CD4-positive, alpha-beta memory T cell (primary cell): ENCODE measurements around the gene PPP1R1C. TPM values are rescaled to one million over a fixed set of nuclear protein-coding genes. Genes with fewer than 3 reads are reported as not detected.
"Not testable (repeated sequence)": the region's sequence is repeated elsewhere in the genome, so short reads cannot be mapped to it uniquely, and the experiment has no call there.

Experiments used
- CTCF ChIA-PET: fragments of 350-600 bp; sonication (Branson Sonifier 250); formaldehyde crosslinking; loops from one replicate; lab custom pipeline; 2021; ENCODE audit warnings: inconsistent platforms; ENCODE audit not compliant: partially characterized antibody; lab: Charles Lee
- POLR2A ChIA-PET: fragments of 350-600 bp; sonication (Branson Sonifier 250); formaldehyde crosslinking; loops from one replicate; lab custom pipeline; 2021; ENCODE audit not compliant: partially characterized antibody; lab: Charles Lee
- DNase-seq, 5 donors: peaks; one replicate each; pipeline versions ENCODE4 v3.0.0 to v3.0.0-alpha.2; 2020 to 2022; ENCODE audit warnings: mixed read lengths in 1 of 5
- H3K27ac ChIP-seq: one replicate; pipeline ENCODE4 v1.7.0; 2013; ENCODE audit warnings: low read depth, low read length
- H3K27me3 ChIP-seq: 2 replicates; pipeline ENCODE4 v1.7.0; 2013; ENCODE audit warnings: mild to moderate bottlenecking, low read length, moderate library complexity; ENCODE audit not compliant: insufficient read depth
- H3K36me3 ChIP-seq: 2 replicates; pipeline ENCODE4 v1.7.0; 2013; ENCODE audit warnings: mild to moderate bottlenecking, low read length, moderate library complexity; ENCODE audit not compliant: insufficient read depth
- H3K4me1 ChIP-seq: 2 replicates; pipeline ENCODE4 v1.7.0; 2013; ENCODE audit warnings: mild to moderate bottlenecking, low read length, moderate library complexity; ENCODE audit not compliant: insufficient read depth
- H3K4me3 ChIP-seq, 2 donors: one replicate each; pipeline ENCODE4 v1.7.0; 2013; ENCODE audit warnings: low read length in 2 of 2, mild to moderate bottlenecking in 1 of 2
- H3K9me3 ChIP-seq, 2 donors: one replicate each; pipeline ENCODE4 v1.7.0; 2013; ENCODE audit warnings: low read length in 2 of 2, control low read depth in 1 of 2; ENCODE audit not compliant: control insufficient read depth in 1 of 2
- H3K27ac Mint-ChIP-seq, 7 donors: one replicate each; pipeline ENCODE4 v1.8.0; 2020 to 2021; ENCODE audit warnings: mixed read lengths in 7 of 7, mild to moderate bottlenecking in 6 of 7, inconsistent platforms in 3 of 7, moderate library complexity in 3 of 7
- H3K27me3 Mint-ChIP-seq, 2 donors: one replicate each; pipeline ENCODE4 v1.8.0; 2020 to 2021; ENCODE audit warnings: mixed read lengths in 2 of 2
- H3K36me3 Mint-ChIP-seq, 2 donors: one replicate each; pipeline ENCODE4 v1.8.0; 2020 to 2021; ENCODE audit warnings: mixed read lengths in 2 of 2, inconsistent platforms in 1 of 2, mild to moderate bottlenecking in 1 of 2
- H3K4me1 Mint-ChIP-seq, 4 donors: one replicate each; pipeline ENCODE4 v1.8.0; 2020 to 2021; ENCODE audit warnings: mixed read lengths in 4 of 4, mild to moderate bottlenecking in 1 of 4
- H3K4me3 Mint-ChIP-seq, 8 donors: one replicate each; pipeline ENCODE4 v1.8.0; 2020 to 2021; ENCODE audit warnings: mixed read lengths in 8 of 8, mild to moderate bottlenecking in 7 of 8, moderate library complexity in 6 of 8, inconsistent platforms in 3 of 8
- H3K9me3 Mint-ChIP-seq, 8 donors: one replicate each; pipeline ENCODE4 v1.8.0; 2020 to 2021; ENCODE audit warnings: mixed read lengths in 8 of 8, mild to moderate bottlenecking in 5 of 8, inconsistent platforms in 3 of 8, moderate library complexity in 1 of 8
- intact Hi-C: fragments of 100-400 bp; cut with micrococcal nuclease; formaldehyde crosslinking; loops from one replicate; pipeline ENCODE4 v1.15.1; 2023
- polyA plus RNA-seq, 2 donors: library from polyadenylated mRNA; unstranded; fragments of 300-500 nt; fragmentation: Illumina TruSeq; gene quantifications; one replicate each; pipeline ENCODE4 v1.2.3, GENCODE V29; 2021
- total RNA-seq, 2 experiments: library from RNA; stranded (reverse); gene quantifications; one replicate each; pipeline ENCODE4 v1.2.3, GENCODE V29; 2021

PPP1R1C gene
- total and polyA plus RNA-seq, 4 experiments from 2014 or later, result not detected

DNA sequence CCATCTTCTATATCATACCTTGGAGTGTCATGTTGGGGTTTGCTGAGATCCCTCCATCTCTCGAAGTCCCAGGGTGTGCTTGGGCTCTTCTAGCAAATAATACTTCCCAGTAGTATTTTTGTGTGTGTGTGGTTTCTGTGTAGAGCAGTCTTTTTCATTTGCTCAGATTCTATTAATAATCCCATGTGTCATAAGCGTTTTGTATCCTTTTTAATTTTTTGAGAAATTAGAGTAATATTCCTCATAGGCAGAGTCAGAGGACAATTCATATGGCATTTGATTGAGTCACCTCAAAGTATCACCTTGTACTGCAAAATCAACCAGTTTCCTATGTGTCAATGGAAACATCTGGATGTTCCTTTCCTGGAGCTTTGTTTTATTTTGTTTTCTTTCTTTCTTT is 37.4 kb upstream of the PPP1R1C start:
- ChIA-PET POLR2A (no interaction called here), CTCF (no interaction called here)
- Histone ChIP-seq H3K27ac (no peak overlapping the region), H3K36me3 (no peaks in the 10 kb centered on the region), H3K27me3 (no peaks in the 10 kb centered on the region), H3K4me3 (no peak overlapping the region), H3K4me1 (no peaks in the 10 kb centered on the region), H3K9me3 (no peaks in the 10 kb centered on the region)
- DNase-seq, result no peak
- no peaks in the 10 kb centered on the region for H3K4me1 Mint-ChIP-seq
- no peak overlapping the region for H3K4me3 Mint-ChIP-seq
- no peaks in the 10 kb centered on the region for H3K36me3 Mint-ChIP-seq
- H3K9me3 Mint-ChIP-seq, result no peaks in the 10 kb centered on the region
- H3K27ac Mint-ChIP-seq, result no peak overlapping the region
- peaks cover 14 to 27% of the 10 kb centered on the region in 2 donors for H3K27me3 Mint-ChIP-seq
- intact Hi-C loops, result no loop called here

DNA sequence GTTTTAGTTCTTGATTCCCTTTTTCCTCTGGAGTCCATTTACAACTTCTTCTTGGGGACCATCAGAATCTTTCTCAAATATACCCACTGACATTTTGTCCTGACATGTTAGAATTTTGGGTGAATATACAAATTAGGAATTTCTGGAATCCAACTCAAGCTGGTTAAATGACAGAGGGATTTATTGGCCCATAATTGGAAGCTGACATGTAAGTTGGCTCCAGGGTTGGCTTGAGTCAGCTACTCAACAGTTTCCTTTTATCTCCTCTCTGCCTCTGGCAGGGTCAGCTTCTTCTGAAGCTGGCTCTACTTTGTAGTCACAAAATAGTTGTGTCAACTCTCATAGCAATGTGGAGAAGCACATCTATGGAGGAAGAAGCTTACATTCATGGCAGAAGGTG is 36.6 kb upstream of the PPP1R1C start:
- no peaks in the 10 kb centered on the region for H3K36me3 Mint-ChIP-seq
- CTCF ChIA-PET, result no interaction called here
- H3K27me3 Mint-ChIP-seq, result peaks cover 17 to 26% of the 10 kb centered on the region in 2 donors
- no peak overlapping the region for H3K4me3 Mint-ChIP-seq
- H3K4me1 Mint-ChIP-seq, result peaks cover 2 to 6% (median 5%) of the 10 kb centered on the region in 4 donors
- Histone ChIP-seq H3K4me1 (peaks cover 5% of the 10 kb centered on the region), H3K4me3 (no peak overlapping the region), H3K9me3 (no peaks in the 10 kb centered on the region), H3K36me3 (no peaks in the 10 kb centered on the region), H3K27ac (no peak overlapping the region), H3K27me3 (no peaks in the 10 kb centered on the region)
- intact Hi-C loops, result no loop called here
- no peak overlapping the region for H3K27ac Mint-ChIP-seq
- POLR2A ChIA-PET, result no interaction called here
- DNase-seq, result no peak
- H3K9me3 Mint-ChIP-seq, result no peaks in the 10 kb centered on the region

DNA sequence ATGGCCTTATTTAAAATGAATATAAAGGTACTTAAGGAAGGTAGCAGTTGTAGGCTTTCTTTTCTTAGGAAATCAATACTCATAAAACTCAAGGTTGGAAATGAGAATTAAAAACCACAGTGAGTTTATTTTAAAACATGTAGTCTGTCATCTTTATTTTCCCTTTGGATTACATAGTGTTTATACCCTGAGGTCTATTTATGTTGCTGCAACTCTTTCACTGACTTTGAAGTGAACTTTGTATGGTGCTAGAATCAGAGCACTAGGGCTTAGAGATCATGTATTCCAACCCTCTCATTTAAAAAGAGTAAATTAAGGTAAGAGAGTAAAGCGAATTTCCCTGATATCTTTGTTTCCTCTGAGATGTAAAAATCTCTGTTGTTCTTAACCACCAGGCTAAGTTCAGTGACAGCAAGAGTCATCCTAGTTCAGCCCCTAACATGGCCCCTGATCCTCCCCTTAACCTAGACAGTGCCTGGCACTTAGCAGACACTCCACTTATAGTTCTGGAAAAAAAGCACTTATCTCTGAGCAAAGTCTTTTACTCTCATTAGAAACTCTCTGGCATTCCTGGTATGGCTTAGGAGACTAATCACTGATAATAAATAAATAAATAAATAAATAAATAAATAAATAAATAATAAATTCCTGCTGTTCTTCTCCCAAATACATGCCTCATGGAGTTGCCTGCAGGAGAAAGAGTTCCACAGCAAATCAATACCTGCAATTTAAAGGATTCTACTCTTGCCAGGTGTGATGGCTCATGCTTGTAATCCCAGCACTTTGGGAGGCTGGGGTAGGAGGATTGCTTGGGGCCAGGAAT is 33.0 kb upstream of the PPP1R1C start:
- ChIA-PET POLR2A (no interaction called here), CTCF (interaction anchor here (1.1 to 1.5 kb wide), 2 partner anchors 13 to 15 kb away, joined by 5 to 6 read pairs; no protein-coding TSS in a partner anchor)
- Mint-ChIP-seq H3K36me3 (no peaks in the 10 kb centered on the region), H3K9me3 (no peaks in the 10 kb centered on the region), H3K27ac (no peak overlapping the region), H3K27me3 (peaks cover 15 to 20% of the 10 kb centered on the region in 2 donors), H3K4me1 (peaks cover 6 to 13% (median 10%) of the 10 kb centered on the region in 4 donors), H3K4me3 (no peak overlapping the region)
- no peak overlapping the region for H3K27ac ChIP-seq
- no peak overlapping the region for H3K4me3 ChIP-seq
- intact Hi-C loops, result no loop called here
- no peaks in the 10 kb centered on the region for H3K27me3 ChIP-seq
- H3K4me1 ChIP-seq, result peaks cover 10% of the 10 kb centered on the region
- no peak for DNase-seq
- H3K36me3 ChIP-seq, result no peaks in the 10 kb centered on the region
- H3K9me3 ChIP-seq, result no peaks in the 10 kb centered on the region

DNA sequence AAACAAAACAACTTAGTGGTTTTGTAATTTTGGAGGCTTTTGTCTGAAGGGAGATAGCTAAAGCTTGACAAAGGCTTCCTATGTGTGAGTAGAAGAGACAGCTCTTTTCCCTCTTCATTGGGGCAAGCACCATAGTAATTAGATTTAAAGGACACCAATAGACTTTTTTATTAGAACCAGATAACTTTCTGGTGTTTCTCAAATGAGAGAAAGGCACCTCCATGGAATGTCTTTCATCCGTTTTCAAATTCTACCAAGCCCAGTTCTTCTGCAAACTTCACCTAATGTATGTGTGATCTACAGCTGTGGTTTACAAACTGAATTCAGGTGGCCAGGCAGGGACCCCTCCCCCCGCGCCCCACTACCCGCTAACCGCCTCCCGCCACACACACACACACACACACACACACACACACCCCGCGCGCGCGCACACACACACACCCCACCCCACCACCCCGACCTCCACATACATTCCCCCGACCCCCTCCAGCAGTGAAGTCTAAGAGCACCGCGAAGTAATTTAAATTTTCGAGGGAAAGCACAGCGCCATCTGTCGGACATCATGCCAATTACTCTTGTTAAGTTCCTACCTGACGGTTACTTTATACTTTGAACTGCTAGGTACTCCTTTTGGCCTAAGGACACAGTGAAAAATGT is 31.6 kb upstream of the PPP1R1C start:
- intact Hi-C loops, result loop anchor here (1.0 kb wide), 3 partner anchors 212 to 1830 kb away; no protein-coding TSS in a partner anchor
- Mint-ChIP-seq H3K36me3 (no peaks in the 10 kb centered on the region), H3K27me3 (peaks cover 18 to 25% of the 10 kb centered on the region in 2 donors), H3K9me3 (no peaks in the 10 kb centered on the region), H3K4me1 (peaks cover 8 to 13% (median 11%) of the 10 kb centered on the region in 4 donors), H3K27ac (no peak overlapping the region), H3K4me3 (peak overlapping the region in 7 of 8 donors; percentile 65 to 82 (median 70))
- no peak overlapping the region for H3K4me3 ChIP-seq
- no peaks in the 10 kb centered on the region for H3K27me3 ChIP-seq
- ChIA-PET CTCF (interaction anchor here (0.6 to 2.8 kb wide), 12 partner anchors 9 to 876 kb away, joined by 3 to 30 read pairs (median 4); no protein-coding TSS in a partner anchor), POLR2A (interaction anchor here (0.6 kb wide), 1 partner anchor 508 kb away, joined by 4 read pairs; no protein-coding TSS in a partner anchor)
- H3K9me3 ChIP-seq, result no peaks in the 10 kb centered on the region
- no peaks in the 10 kb centered on the region for H3K36me3 ChIP-seq
- DNase-seq, result peak; percentile 42 to 49 (median 45)
- H3K4me1 ChIP-seq, result peaks cover 10% of the 10 kb centered on the region
- H3K27ac ChIP-seq, result no peak overlapping the region

DNA sequence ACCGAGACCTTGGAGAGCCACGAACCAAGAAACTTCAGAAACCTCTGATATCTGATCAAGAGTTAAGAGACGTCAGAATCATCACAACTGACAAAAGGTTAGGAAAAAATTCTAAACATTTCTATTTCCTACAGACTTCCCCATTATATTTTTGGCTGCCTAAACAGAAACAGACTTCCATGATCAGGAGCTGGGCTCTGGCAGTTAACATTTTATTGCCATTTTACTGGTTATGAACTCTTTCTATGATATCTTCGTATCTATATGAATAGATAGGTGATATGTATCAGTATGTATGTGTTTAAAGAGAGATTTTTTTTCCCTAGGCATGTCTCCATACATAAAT is 31.1 kb upstream of the PPP1R1C start:
- Histone ChIP-seq H3K4me1 (peaks cover 10% of the 10 kb centered on the region), H3K4me3 (no peak overlapping the region), H3K27ac (no peak overlapping the region), H3K36me3 (no peaks in the 10 kb centered on the region), H3K9me3 (no peaks in the 10 kb centered on the region), H3K27me3 (no peaks in the 10 kb centered on the region)
- ChIA-PET CTCF (interaction anchor here (0.8 to 2.8 kb wide), 5 partner anchors 10 to 216 kb away, joined by 3 to 30 read pairs (median 4); no protein-coding TSS in a partner anchor), POLR2A (no interaction called here)
- DNase-seq, result no peak
- H3K4me3 Mint-ChIP-seq, result peak overlapping the region in 5 of 8 donors; percentile 69 to 82 (median 74)
- H3K36me3 Mint-ChIP-seq, result no peaks in the 10 kb centered on the region
- intact Hi-C loops, result loop anchor here (1.0 kb wide), 3 partner anchors 212 to 1830 kb away; no protein-coding TSS in a partner anchor
- H3K9me3 Mint-ChIP-seq, result no peaks in the 10 kb centered on the region
- H3K27me3 Mint-ChIP-seq, result peaks cover 18 to 25% of the 10 kb centered on the region in 2 donors
- H3K4me1 Mint-ChIP-seq, result peaks cover 8 to 13% (median 11%) of the 10 kb centered on the region in 4 donors
- H3K27ac Mint-ChIP-seq, result no peak overlapping the region

DNA sequence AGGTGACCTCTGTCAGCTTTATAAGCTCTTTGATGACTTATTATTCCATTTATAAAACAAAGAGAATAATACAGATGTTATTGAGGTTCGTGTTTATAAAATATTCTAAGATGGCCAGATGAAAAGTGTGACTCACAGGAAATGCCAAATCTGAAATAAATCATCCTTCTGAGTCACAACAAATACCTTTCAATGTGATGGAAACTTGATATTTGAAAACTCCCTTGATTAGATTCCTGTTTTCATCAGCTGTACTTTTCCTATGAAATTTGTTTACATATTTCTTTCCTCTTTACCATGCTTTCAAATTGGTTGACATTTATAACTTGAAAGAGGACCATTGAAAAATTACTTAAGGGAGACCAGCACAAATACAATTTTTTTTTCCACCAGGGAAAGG is 30.6 kb upstream of the PPP1R1C start:
- no peaks in the 10 kb centered on the region for H3K9me3 ChIP-seq
- CTCF ChIA-PET, result interaction anchor here (0.8 to 2.8 kb wide), 5 partner anchors 9 to 217 kb away, joined by 3 to 30 read pairs (median 4); no protein-coding TSS in a partner anchor
- peaks cover 10% of the 10 kb centered on the region for H3K4me1 ChIP-seq
- Mint-ChIP-seq H3K27ac (no peak overlapping the region), H3K27me3 (peaks cover 18 to 21% of the 10 kb centered on the region in 2 donors), H3K9me3 (no peaks in the 10 kb centered on the region), H3K36me3 (no peaks in the 10 kb centered on the region), H3K4me1 (peaks cover 8 to 13% (median 11%) of the 10 kb centered on the region in 4 donors), H3K4me3 (no peak overlapping the region)
- POLR2A ChIA-PET, result no interaction called here
- H3K27ac ChIP-seq, result no peak overlapping the region
- DNase-seq, result no peak
- H3K4me3 ChIP-seq, result no peak overlapping the region
- H3K36me3 ChIP-seq, result no peaks in the 10 kb centered on the region
- intact Hi-C loops, result no loop called here
- H3K27me3 ChIP-seq, result no peaks in the 10 kb centered on the region

DNA sequence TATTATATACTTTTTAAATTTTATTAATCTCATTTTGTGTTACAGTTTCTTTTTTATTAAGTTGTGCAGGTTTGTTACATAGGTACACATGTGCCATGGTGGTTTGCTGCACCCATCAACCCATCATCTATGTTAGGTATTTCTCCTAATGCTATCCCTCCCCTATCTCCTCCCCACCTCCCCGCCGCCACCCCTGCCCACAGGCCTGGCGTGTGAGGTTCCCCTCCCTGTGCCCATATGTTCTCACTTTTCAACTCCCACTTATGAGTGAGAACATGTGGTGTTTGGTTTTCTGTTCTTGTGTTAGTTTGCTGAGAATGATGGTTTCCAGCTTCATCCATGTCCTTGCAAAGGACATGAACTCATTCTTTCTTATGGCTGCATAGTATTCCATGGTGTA is 29.8 kb upstream of the PPP1R1C start:
- H3K4me1 Mint-ChIP-seq, result peaks cover 8 to 13% (median 11%) of the 10 kb centered on the region in 4 donors
- DNase-seq, H3K36me3 ChIP-seq, intact Hi-C loops, POLR2A ChIA-PET, H3K27me3 ChIP-seq, H3K9me3 Mint-ChIP-seq, H3K27ac Mint-ChIP-seq, H3K9me3 ChIP-seq, H3K27ac ChIP-seq, H3K36me3 Mint-ChIP-seq, H3K4me1 ChIP-seq, H3K4me3 Mint-ChIP-seq, H3K4me3 ChIP-seq: not testable (repeated sequence)
- CTCF ChIA-PET, result interaction anchor here (1.7 to 2.8 kb wide), 2 partner anchors 8 to 215 kb away, joined by 4 to 30 read pairs; no protein-coding TSS in a partner anchor
- H3K27me3 Mint-ChIP-seq, result peaks cover 19 to 21% of the 10 kb centered on the region in 2 donors
